NOMO-1 (cell line): ENCODE measurements around the gene SLC22A5.
"Not testable (repeated sequence)": the region's sequence is repeated elsewhere in the genome, so short reads cannot be mapped to it uniquely, and the experiment has no call there.

ENCODE experiments used
- DNase-seq, 2 experiments: peaks; one replicate each; lab custom pipeline; 2025; ENCODE audit not compliant: unreplicated experiment in 2 of 2; lab: John Stamatoyannopoulos, UW

SLC22A5 gene

GRCh38 chr5:132425009-132425937 lies 55.8 kb downstream of the SLC22A5 start:
- peak; percentile 28 to 38 for DNase-seq

- no peak for DNase-seq
Measured at GRCh38 chr5:132425975-132426524, 56.5 kb downstream of the SLC22A5 start.

GRCh38 chr5:132426525-132427138 lies 57.1 kb downstream of the SLC22A5 start:
- DNase-seq = peak; percentile 94 to 96

DNA sequence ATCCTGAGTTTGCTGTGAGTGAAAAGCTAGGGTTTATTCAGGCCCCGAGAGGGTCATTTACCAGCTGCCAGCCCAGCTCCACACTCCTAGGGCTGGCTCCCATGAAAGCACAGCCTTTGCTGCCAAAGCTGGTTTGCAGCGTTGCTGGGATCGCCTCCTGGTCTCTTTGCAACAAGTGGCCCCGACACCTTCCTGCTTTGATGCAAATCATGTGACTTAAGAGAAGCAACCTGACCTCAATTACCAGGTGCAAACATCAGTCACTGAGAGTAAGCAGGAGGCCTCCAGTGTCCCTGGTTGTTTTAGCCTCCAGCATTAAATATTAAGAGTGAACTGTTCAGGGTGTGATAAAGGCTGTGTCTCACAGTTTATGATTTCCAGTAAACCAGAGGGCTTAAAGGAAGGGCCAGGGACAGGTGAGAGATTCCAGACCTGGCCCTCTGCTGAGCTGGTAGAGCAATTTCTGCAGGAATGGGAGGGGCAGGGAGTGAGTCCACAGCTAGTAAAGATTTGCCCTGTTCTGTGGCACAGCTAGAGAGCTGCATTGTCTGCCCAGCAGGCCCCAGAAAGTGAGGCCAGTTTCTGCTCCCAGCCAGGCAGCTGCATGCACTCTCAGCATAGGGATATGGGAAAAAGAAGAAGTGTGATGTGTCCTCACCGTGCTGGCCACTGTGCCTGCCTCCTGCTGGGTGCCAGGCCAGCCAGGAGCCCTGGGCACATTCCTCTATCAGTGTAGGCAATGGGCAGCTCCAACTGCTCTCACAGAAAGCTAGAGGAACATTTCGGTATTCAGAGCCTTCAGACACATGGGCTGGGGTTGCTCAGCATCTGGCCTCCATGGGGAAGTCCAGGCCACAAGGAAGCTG lies 58.0 kb downstream of the SLC22A5 start:
- DNase-seq = peak; percentile 45

- DNase-seq = no peak
Measured at GRCh38 chr5:132428147-132428482, 58.6 kb downstream of the SLC22A5 start.

GRCh38 chr5:132428484-132429462 lies 59.3 kb downstream of the SLC22A5 start:
- DNase-seq = no peak

- DNase-seq = peak in 1 of 2 experiments; percentile 64
Measured at GRCh38 chr5:132429463-132430440, 60.2 kb downstream of the SLC22A5 start.

DNA sequence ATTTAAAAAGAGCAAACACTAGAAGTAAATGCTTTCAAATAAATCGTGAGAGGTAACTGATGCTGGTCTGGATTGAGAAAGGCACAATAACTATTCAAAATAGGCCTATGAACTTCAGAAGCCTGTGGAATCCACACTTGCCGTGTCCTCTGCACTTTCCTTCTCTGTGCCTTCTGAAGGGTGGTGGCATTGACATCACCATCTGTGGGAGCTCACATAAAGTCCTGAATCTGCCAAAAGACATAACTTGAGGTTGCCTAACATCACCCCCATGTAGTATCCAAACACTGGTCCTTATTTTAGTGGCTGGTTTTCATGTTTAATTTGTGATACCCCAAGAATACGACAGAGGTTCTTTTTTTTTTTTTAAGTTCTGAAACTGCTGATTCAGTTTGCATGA lies 61.2 kb downstream of the SLC22A5 start:
- DNase-seq = no peak

- peak; percentile 35 to 55 for DNase-seq
Measured at GRCh38 chr5:132431632-132432031, 62.1 kb downstream of the SLC22A5 start.

GRCh38 chr5:132433141-132433540 lies 63.6 kb downstream of the SLC22A5 start:
- no peak for DNase-seq

GRCh38 chr5:132434416-132435286 lies 65.1 kb downstream of the SLC22A5 start:
- DNase-seq = no peak

DNA sequence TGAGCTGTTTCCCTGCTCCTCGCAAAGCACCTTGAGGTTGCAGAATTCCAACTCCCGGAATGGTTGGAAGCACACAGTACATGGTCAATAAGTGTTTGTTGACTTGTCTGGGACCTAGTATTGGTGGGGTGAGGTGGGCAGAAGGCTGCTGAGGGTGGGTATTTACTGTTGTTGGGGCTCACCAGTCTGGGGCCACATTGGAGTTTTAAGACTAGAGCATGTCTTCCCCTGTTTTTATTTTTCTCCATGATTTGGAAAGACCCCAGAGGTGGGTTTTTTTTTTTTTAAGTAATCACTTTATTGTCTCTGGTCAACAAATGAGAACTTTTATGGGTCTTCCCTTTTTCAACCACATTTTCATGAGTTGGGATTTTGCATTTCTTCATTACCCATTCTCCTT lies 65.9 kb downstream of the SLC22A5 start:
- no peak for DNase-seq

DNA sequence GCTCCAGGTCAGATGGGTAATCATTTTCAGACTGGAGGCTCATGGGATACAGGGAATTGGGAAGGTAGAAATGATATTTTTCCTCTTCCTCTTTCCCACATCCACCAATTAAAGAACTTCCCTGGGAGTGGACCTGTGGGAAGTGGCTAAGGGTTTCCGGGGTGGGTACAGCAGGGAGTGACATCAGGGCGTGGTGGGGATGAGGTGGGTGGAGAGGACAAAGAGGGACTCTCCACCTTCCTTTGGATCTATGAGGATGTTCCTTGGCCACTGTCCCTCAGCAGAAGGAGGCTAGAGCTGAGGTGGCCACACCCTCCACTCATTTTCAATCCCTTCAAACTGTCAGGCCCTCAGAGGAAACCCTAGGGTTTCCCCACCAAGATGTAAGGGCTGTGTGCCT lies 66.4 kb downstream of the SLC22A5 start:
- no peak for DNase-seq

DNA sequence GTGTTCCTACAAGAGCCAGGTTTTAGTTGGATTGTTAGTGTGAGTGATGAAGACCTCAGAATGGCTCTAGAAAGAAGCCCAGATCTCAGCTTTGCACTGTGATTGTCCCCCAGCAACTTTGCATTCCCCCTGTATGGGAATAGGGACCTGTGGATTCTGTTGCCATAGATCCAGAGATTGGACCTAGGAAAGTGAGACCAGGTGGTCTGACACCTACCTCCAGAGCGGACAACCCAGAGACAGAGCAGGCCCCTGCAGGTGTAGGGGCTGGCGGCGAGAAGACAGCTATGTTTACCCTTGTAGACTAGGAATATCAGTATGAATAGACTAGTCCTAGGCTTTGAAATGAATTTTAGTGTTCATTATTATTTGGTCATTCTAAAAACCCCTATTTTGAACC lies 67.4 kb downstream of the SLC22A5 start:
- DNase-seq = no peak

- peak; percentile 90 to 93 for DNase-seq
Measured at GRCh38 chr5:132437604-132438266, 68.2 kb downstream of the SLC22A5 start.

DNA sequence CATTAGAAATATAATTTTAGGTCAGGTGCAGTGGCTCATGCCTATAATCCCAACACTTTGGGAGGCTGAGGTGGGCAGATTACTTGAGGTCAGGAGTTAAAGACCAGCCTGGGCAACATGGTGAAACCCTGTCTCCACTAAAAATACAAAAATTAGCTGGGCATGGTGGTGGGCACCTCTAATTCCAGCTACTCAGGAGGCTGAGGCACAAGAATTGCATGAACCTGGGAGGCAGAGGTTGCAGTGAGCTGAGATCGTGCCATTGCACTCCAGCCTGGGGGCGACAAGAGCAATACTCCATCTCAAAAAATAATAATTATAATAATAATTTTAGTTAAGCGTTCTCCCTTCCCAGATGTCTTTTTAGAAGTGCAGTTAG lies 68.7 kb downstream of the SLC22A5 start:
- not testable (repeated sequence) for DNase-seq

DNA sequence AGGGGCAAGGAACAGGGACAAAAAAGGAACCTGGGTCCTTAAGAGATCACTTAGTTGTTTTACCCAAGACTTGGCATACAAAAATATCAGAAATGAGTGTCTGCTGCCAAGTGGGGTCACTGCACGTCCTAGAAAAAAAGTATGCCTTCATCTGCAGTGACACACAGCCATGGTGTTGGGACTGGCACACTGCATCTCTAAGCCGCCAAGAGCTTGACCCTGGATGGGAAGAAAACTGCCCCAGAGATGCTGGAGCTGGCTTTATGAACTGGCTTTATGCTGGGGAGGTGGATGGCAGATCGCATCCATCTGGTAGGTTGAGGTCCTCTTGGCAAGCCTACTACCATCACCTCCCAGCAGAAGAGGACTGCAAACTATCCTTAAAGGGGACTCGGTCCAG lies 69.4 kb downstream of the SLC22A5 start:
- DNase-seq = no peak
